H9 (cell line): ENCODE measurements around the gene CCDC33. TPM values are rescaled to one million over a fixed set of nuclear protein-coding genes. Genes with fewer than 3 reads are reported as not detected.

Experiments used
- DNase-seq: peaks from one replicate; pipeline ENCODE4 v3.0.0-alpha.2; 2017
- H2AFZ ChIP-seq: one replicate; pipeline ENCODE4 v1.6.1; 2013; ENCODE audit warnings: mild to moderate bottlenecking, low read length, control low read depth, moderate library complexity
- H2AK5ac ChIP-seq: 2 replicates; pipeline ENCODE4 v1.6.1; 2013; ENCODE audit warnings: low read length, control low read depth, mixed read lengths; ENCODE audit not compliant: insufficient read length
- H2BK120ac ChIP-seq: one replicate; pipeline ENCODE4 v1.6.1; 2013; ENCODE audit warnings: low read depth, mild to moderate bottlenecking, low read length, control low read depth, inconsistent platforms; ENCODE audit not compliant: poor library complexity, severe bottlenecking
- H2BK12ac ChIP-seq: 2 replicates; pipeline ENCODE4 v1.6.1; 2013; ENCODE audit warnings: low read length, control low read depth, mixed read lengths, low read depth; ENCODE audit not compliant: insufficient read length
- H2BK15ac ChIP-seq: 2 replicates; pipeline ENCODE4 v1.6.1; 2013; ENCODE audit warnings: low read depth, low read length, control low read depth
- H2BK20ac ChIP-seq: one replicate; pipeline ENCODE4 v1.6.1; 2013; ENCODE audit warnings: low read depth, mild to moderate bottlenecking, low read length, control low read depth, inconsistent platforms; ENCODE audit not compliant: poor library complexity, severe bottlenecking
- H2BK5ac ChIP-seq: 2 replicates; pipeline ENCODE4 v1.6.1; 2013; ENCODE audit warnings: low read length, control low read depth, mixed read lengths; ENCODE audit not compliant: insufficient read length
- H3K14ac ChIP-seq: 2 replicates; pipeline ENCODE4 v1.6.1; 2013; ENCODE audit warnings: low read length, control low read depth; ENCODE audit not compliant: insufficient read depth
- H3K18ac ChIP-seq: 2 replicates; pipeline ENCODE4 v1.6.1; 2013; ENCODE audit warnings: low read depth, mild to moderate bottlenecking, mixed read lengths, low read length, control low read depth; ENCODE audit not compliant: insufficient read length
- H3K23ac ChIP-seq: 2 replicates; pipeline ENCODE4 v1.6.1; 2013; ENCODE audit warnings: low read length, control low read depth, mixed read lengths, low read depth; ENCODE audit not compliant: insufficient read length
- H3K23me2 ChIP-seq: 2 replicates; pipeline ENCODE4 v1.6.1; 2013; ENCODE audit warnings: low read depth, mild to moderate bottlenecking, mixed read lengths, low read length, control low read depth; ENCODE audit not compliant: insufficient read length, poor library complexity, severe bottlenecking
- H3K27ac ChIP-seq: 2 replicates; pipeline ENCODE4 v1.5.1; 2013; ENCODE audit warnings: low read length, control low read depth, mixed read lengths, low read depth; ENCODE audit not compliant: insufficient read length
- H3K27me3 ChIP-seq: 2 replicates; pipeline ENCODE4 v1.6.1; 2013; ENCODE audit warnings: low read length, control low read depth, inconsistent platforms; ENCODE audit not compliant: insufficient read depth
- H3K4ac ChIP-seq: 2 replicates; pipeline ENCODE4 v1.6.1; 2013; ENCODE audit warnings: low read depth, mild to moderate bottlenecking, control low read depth, inconsistent platforms, low read length, moderate library complexity
- H3K4me1 ChIP-seq: 2 replicates; pipeline ENCODE4 v1.6.1; 2013; ENCODE audit warnings: low read length, control low read depth, inconsistent platforms; ENCODE audit not compliant: insufficient read depth
- H3K4me2 ChIP-seq: 2 replicates; pipeline ENCODE4 v1.6.1; 2013; ENCODE audit warnings: low read length, control low read depth, mixed read lengths; ENCODE audit not compliant: insufficient read length, insufficient read depth
- H3K56ac ChIP-seq: 2 replicates; pipeline ENCODE4 v1.6.1; 2013; ENCODE audit warnings: low read depth, mild to moderate bottlenecking, mixed read lengths, low read length, control low read depth; ENCODE audit not compliant: insufficient read length
- H3K79me1 ChIP-seq: 2 replicates; pipeline ENCODE4 v1.6.1; 2013; ENCODE audit warnings: low read depth, mild to moderate bottlenecking, moderate library complexity, low read length, control low read depth, inconsistent platforms; ENCODE audit not compliant: insufficient read depth, poor library complexity, severe bottlenecking
- H3K79me2 ChIP-seq: 2 replicates; pipeline ENCODE4 v1.6.1; 2013; ENCODE audit warnings: low read length, control low read depth, inconsistent platforms; ENCODE audit not compliant: insufficient read depth
- H3K9ac ChIP-seq: 2 replicates; pipeline ENCODE4 v1.6.1; 2013; ENCODE audit warnings: low read length, control low read depth, mixed read lengths; ENCODE audit not compliant: insufficient read length; ENCODE audit errors: extremely low read depth
- H3K9me3 ChIP-seq: one replicate; pipeline ENCODE4 v1.6.1; 2013; ENCODE audit warnings: low read depth, low read length, inconsistent platforms; ENCODE audit not compliant: control insufficient read depth
- H3T11ph ChIP-seq: one replicate; pipeline ENCODE4 v1.6.1; 2013; ENCODE audit warnings: mild to moderate bottlenecking, low read length, control low read depth, inconsistent platforms
- H4K20me1 ChIP-seq: one replicate; pipeline ENCODE4 v1.6.1; 2013; ENCODE audit not compliant: control insufficient read depth, insufficient read length, insufficient read depth
- H4K5ac ChIP-seq: 2 replicates; pipeline ENCODE4 v1.6.1; 2013; ENCODE audit warnings: low read depth, mild to moderate bottlenecking, mixed read lengths, low read length, control low read depth; ENCODE audit not compliant: insufficient read length
- H4K8ac ChIP-seq: replicated peaks from 2 replicates; pipeline ENCODE4 v1.6.1; 2013; ENCODE audit warnings: low read length, control low read depth, mixed read lengths, low read depth; ENCODE audit not compliant: insufficient read length
- H4K91ac ChIP-seq: 2 replicates; pipeline ENCODE4 v1.6.1; 2013; ENCODE audit warnings: low read depth, mild to moderate bottlenecking, moderate library complexity, mixed read lengths, low read length, control low read depth; ENCODE audit not compliant: insufficient read length
- H3K27ac Mint-ChIP-seq, 3 experiments: 2 replicates in 2 of 3; 3 replicates in 1 of 3; pipeline ENCODE4 v1.8.0; 2020 to 2021; ENCODE audit warnings: mixed read lengths in 3 of 3, mild to moderate bottlenecking in 1 of 3, moderate library complexity in 1 of 3
- H3K27me3 Mint-ChIP-seq: 2 replicates; pipeline ENCODE4 v1.8.0; 2021; ENCODE audit warnings: low read depth, mild to moderate bottlenecking, moderate library complexity, mixed read lengths
- H3K36me3 Mint-ChIP-seq, 3 experiments: 2 replicates in 2 of 3; 3 replicates in 1 of 3; pipeline ENCODE4 v1.8.0; 2020 to 2021; ENCODE audit warnings: low read depth in 3 of 3, mixed read lengths in 3 of 3; ENCODE audit not compliant: insufficient read depth in 1 of 3
- H3K4me1 Mint-ChIP-seq, 2 experiments: 2 replicates each; pipeline ENCODE4 v1.8.0; 2020; ENCODE audit warnings: mixed read lengths in 2 of 2
- H3K4me3 Mint-ChIP-seq, 2 experiments: 2 replicates in 1 of 2; 3 replicates in 1 of 2; pipeline ENCODE4 v1.8.0; 2020 to 2021; ENCODE audit warnings: mild to moderate bottlenecking in 2 of 2, mixed read lengths in 2 of 2, moderate library complexity in 1 of 2
- H3K9me3 Mint-ChIP-seq, 2 experiments: 2 replicates in 1 of 2; 3 replicates in 1 of 2; pipeline ENCODE4 v1.8.0; 2020; ENCODE audit warnings: mild to moderate bottlenecking in 2 of 2, mixed read lengths in 2 of 2, moderate library complexity in 1 of 2
- total RNA-seq: library from RNA; stranded (reverse); gene quantifications from 2 replicates; pipeline ENCODE4 v1.2.1, GENCODE V29; 2021
- TF ChIP-seq, protein P1 (sequence below): fragments of 200-600 bp; sonication (generic); conservative IDR thresholded peaks from 3 replicates; pipeline ENCODE4 v1.8.0; 2021; ENCODE audit warnings: antibody characterized with exemption, mild to moderate bottlenecking

CCDC33 gene
- total RNA-seq, 1 experiment from 2014 or later: 4.6 TPM

GRCh38 chr15:74210729-74211128 is 25.4 kb upstream of the CCDC33 start:
- H3K36me3 Mint-ChIP-seq: peaks cover 11 to 20% (median 13%) of the 10 kb centered on the region in 3 experiments
- no peak overlapping the region for H2BK5ac ChIP-seq
- H3K9me3 ChIP-seq: no peaks in the 10 kb centered on the region
- no peaks in the 10 kb centered on the region for H3K79me1 ChIP-seq
- TF ChIP-seq, protein P1, sequence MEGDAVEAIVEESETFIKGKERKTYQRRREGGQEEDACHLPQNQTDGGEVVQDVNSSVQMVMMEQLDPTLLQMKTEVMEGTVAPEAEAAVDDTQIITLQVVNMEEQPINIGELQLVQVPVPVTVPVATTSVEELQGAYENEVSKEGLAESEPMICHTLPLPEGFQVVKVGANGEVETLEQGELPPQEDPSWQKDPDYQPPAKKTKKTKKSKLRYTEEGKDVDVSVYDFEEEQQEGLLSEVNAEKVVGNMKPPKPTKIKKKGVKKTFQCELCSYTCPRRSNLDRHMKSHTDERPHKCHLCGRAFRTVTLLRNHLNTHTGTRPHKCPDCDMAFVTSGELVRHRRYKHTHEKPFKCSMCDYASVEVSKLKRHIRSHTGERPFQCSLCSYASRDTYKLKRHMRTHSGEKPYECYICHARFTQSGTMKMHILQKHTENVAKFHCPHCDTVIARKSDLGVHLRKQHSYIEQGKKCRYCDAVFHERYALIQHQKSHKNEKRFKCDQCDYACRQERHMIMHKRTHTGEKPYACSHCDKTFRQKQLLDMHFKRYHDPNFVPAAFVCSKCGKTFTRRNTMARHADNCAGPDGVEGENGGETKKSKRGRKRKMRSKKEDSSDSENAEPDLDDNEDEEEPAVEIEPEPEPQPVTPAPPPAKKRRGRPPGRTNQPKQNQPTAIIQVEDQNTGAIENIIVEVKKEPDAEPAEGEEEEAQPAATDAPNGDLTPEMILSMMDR: no peak
- no peaks in the 10 kb centered on the region for H3K79me2 ChIP-seq
- no peak overlapping the region for H3K18ac ChIP-seq
- peaks cover 6% of the 10 kb centered on the region for H3K23me2 ChIP-seq
- no peak overlapping the region for H3T11ph ChIP-seq
- peaks cover 38% of the 10 kb centered on the region for H3K27me3 Mint-ChIP-seq
- no peak overlapping the region for H2AFZ ChIP-seq
- no peak overlapping the region for H3K4ac ChIP-seq
- H3K9me3 Mint-ChIP-seq: no peaks in the 10 kb centered on the region
- H4K8ac ChIP-seq: no peak overlapping the region
- no peak for DNase-seq
- no peaks in the 10 kb centered on the region for H3K27me3 ChIP-seq
- H2BK15ac ChIP-seq: no peak overlapping the region
- no peak overlapping the region for H3K56ac ChIP-seq
- peaks cover 71 to 76% of the 10 kb centered on the region in 2 experiments for H3K4me1 Mint-ChIP-seq
- no peak overlapping the region for H3K23ac ChIP-seq
- H2BK120ac ChIP-seq: no peak overlapping the region
- H4K20me1 ChIP-seq: no peaks in the 10 kb centered on the region
- no peak overlapping the region for H4K91ac ChIP-seq
- H2BK20ac ChIP-seq: no peak overlapping the region
- no peak overlapping the region for H2AK5ac ChIP-seq
- H3K4me3 Mint-ChIP-seq: no peak overlapping the region
- H2BK12ac ChIP-seq: no peak overlapping the region
- H3K4me1 ChIP-seq: peaks cover 19% of the 10 kb centered on the region; the same call in 1 of the 2 replicates
- no peak overlapping the region for H3K27ac Mint-ChIP-seq
- H3K27ac ChIP-seq: no peak overlapping the region
- H4K5ac ChIP-seq: no peak overlapping the region
- no peak overlapping the region for H3K4me2 ChIP-seq
- no peak overlapping the region for H3K14ac ChIP-seq
- no peak overlapping the region for H3K9ac ChIP-seq
